ENCODE results near the gene ENDOU. TPM values are rescaled to one million over a fixed set of nuclear protein-coding genes. Genes with fewer than 3 reads are reported as not detected.

The ENDOU gene
- total RNA-seq, 1 donor from 2014 or later = not detected

- TF ChIP-seq CTCF (conservative IDR thresholded peaks at IDR 0.05; ENCODE audit: low read depth, low read length) = no peak
- H3K4me3 ChIP-seq (ENCODE audit: low read depth, low read length) = no peak overlapping the region
Observed at GRCh38 chr12:47743311-47743860, 18.1 kb upstream of the ENDOU start.

GRCh38 chr12:47742253-47742825, 17.0 kb upstream of the ENDOU start:
- peak; percentile 98 for TF ChIP-seq CTCF (conservative IDR thresholded peaks at IDR 0.05; ENCODE audit: low read depth, low read length)
- DNase-seq (ENCODE audit: low read depth) = no peak
- H3K4me3 ChIP-seq (ENCODE audit: low read depth, low read length) = no peak overlapping the region

More at GRCh38 chr12:47743311-47743860, 18.1 kb upstream of the ENDOU start:
- no peak for DNase-seq (ENCODE audit: low read depth)

- no peak for TF ChIP-seq CTCF (conservative IDR thresholded peaks at IDR 0.05; ENCODE audit: low read depth, low read length)
- no peak for DNase-seq (ENCODE audit: low read depth)
Observed at GRCh38 chr12:47741340-47741703, 16.0 kb upstream of the ENDOU start.

GRCh38 chr12:47740606-47741339, 15.5 kb upstream of the ENDOU start:
- DNase-seq (ENCODE audit: low read depth) = no peak
- no peak overlapping the region for H3K4me3 ChIP-seq (ENCODE audit: low read depth, low read length)
- TF ChIP-seq CTCF (conservative IDR thresholded peaks at IDR 0.05; ENCODE audit: low read depth, low read length) = no peak

More at GRCh38 chr12:47741340-47741703, 16.0 kb upstream of the ENDOU start:
- H3K4me3 ChIP-seq (ENCODE audit: low read depth, low read length) = no peak overlapping the region

GRCh38 chr12:47739979-47740378, 14.7 kb upstream of the ENDOU start:
- TF ChIP-seq CTCF (conservative IDR thresholded peaks at IDR 0.05; ENCODE audit: low read depth, low read length) = no peak
- no peak overlapping the region for H3K4me3 ChIP-seq (ENCODE audit: low read depth, low read length)
- DNase-seq (ENCODE audit: low read depth) = no peak

- H3K4me3 ChIP-seq (ENCODE audit: low read depth, low read length) = no peak overlapping the region
- TF ChIP-seq CTCF (conservative IDR thresholded peaks at IDR 0.05; ENCODE audit: low read depth, low read length) = no peak
- no peak for DNase-seq (ENCODE audit: low read depth)
Observed at GRCh38 chr12:47739297-47739696, 14.0 kb upstream of the ENDOU start.

All from epithelial cell of proximal tubule (primary cell).